GM12891 (cell line): ENCODE data around the gene EXOSC9.

Experiments used
- POLR2A ChIP-seq: IDR thresholded peaks from 2 replicates; pipeline ENCODE4 v1.6.1; 2011; ENCODE audit warnings: low read depth, low read length, control low read depth
- POLR2AphosphoS5 ChIP-seq: IDR thresholded peaks from 2 replicates; pipeline ENCODE4 v1.6.1; 2011; ENCODE audit warnings: low read depth, low read length, control low read depth
- SPI1 ChIP-seq: IDR thresholded peaks from 2 replicates; pipeline ENCODE4 v1.6.1; 2011; ENCODE audit warnings: low read depth, low read length, control low read depth
- TAF1 ChIP-seq: IDR thresholded peaks from 2 replicates; pipeline ENCODE4 v1.6.1; 2011; ENCODE audit warnings: low read depth, low read length, control low read depth

DNA sequence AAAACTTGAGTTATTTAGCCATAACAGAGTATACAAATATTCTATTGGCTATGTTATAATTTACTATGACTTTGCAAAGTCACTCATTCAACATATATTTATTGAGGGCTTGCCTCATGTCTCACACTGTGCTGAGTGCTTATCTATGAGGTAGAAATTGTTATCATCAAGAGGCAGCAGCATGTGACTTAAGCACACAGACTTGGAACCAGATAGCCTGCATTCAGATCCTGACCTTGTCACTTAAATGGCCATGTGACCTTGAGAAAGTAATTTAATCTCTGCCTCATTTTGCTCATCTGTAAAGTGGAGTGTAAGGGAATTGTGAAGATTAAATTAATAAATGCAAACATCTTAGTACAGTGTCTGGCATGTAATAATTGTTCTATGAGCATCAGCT is 10.1 kb upstream of the EXOSC9 start:
- TF ChIP-seq TAF1 (no peak), POLR2A (no peak), POLR2AphosphoS5 (no peak), SPI1 (no peak)
